ENCODE data around the gene CNOT3.
A peak's percentile ranks its signal among the peaks of the same experiment; 100 is the strongest.

The CNOT3 gene

GRCh38 chr19:54121259-54121658 lies 16.3 kb upstream of the CNOT3 start:
- DNase-seq (ENCODE audit: low read depth), result no peak

- no peak for DNase-seq (ENCODE audit: low read depth)
These were observed 13.9 kb upstream of the CNOT3 start for GRCh38 chr19:54123682-54124081.

DNA sequence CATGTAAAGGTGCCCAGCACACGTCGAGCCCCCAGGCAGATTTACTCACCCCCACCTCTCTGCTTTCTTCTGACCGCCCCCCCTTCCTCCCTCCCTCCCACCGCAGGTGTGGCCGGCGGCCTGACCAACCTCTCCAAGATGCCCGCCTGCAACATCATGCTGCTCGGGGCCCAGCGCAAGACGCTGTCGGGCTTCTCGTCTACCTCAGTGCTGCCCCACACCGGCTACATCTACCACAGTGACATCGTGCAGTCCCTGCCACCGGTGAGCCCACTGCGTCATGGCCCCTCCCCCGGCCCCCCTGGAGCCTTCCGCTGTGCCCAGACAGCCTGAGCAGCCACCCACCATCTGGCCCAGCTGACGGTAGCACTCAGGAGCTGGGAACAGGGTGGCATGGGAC lies 13.2 kb upstream of the CNOT3 start:
- DNase-seq (ENCODE audit: low read depth), result no peak

DNA sequence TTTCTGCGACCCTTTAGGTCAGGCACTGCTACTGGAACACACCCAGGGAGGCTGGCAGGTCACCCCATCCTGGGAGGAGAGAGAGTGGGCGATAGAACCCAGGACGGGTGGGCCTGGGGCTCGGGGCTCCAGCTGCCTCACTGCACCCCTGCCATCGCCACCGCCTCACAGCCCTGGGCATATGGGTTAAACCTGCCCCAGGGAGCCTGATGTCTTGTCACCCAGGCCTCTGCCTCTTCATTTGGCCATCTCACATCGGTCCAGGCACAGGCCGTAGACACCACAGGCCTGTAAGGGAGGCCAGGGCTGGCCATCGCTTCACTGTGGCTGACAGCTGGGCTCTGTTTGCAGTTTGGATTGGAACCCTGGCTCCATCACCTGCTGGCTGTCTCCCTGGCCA lies 11.8 kb upstream of the CNOT3 start:
- DNase-seq (ENCODE audit: low read depth), result no peak

- DNase-seq (ENCODE audit: low read depth), result no peak
These were observed 9.7 kb upstream of the CNOT3 start for GRCh38 chr19:54127688-54128440.

GRCh38 chr19:54128441-54128725 lies 9.2 kb upstream of the CNOT3 start:
- no peak for DNase-seq (ENCODE audit: low read depth)

DNA sequence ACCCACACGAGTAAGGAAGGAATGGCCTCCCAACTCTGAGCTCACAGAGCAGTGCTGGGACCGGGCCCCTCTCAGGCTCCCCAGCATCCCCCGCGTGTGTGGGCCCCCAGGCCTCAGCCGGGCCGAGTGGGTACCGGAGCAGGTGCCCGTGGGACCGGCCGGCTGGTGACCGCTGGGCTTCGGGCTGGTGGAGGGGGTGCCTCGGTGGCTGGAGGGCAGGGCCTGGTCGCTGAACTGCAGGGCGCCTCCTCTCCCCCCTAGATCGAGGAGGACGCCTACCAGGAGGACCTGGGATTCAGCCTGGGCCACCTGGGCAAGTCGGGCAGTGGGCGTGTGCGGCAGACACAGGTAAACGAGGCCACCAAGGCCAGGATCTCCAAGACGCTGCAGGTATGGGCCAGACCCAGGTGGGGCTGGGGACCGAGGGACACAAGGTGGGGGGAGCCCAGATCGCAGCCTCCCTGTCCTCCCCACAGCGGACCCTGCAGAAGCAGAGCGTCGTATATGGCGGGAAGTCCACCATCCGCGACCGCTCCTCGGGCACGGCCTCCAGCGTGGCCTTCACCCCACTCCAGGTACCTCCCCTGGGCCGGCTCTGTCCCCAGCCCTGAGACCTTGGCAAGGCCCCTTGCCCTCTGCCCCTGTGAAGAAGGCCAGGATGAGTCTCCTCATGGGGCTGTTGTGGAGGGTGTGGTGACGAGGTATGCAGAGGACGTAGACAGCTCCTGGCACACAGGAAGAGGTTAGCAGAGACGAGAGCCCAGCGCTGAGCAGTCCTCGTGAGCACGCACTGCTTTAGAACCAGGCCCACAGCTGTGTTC lies 8.6 kb upstream of the CNOT3 start:
- DNase-seq (ENCODE audit: low read depth), result no peak

DNA sequence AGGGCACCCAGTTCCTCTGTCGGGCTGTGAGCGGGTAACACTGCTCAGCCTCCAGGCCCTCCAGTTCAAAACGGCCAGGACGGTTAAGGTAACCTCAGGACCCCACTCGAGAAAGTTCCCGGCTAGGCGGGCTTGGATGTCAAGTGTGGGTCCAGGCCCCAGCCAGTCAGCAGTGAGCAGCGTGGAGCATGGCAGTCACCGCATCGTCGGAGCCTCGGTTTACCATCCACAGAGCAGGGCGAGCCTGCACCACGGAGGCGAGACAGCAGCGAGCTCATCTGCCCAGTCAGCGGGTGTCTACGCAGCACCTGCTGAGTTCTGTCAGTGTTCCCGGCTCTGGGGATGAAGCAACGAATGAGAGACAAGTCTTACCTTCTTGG lies 8.0 kb upstream of the CNOT3 start:
- no peak for DNase-seq (ENCODE audit: low read depth)

DNA sequence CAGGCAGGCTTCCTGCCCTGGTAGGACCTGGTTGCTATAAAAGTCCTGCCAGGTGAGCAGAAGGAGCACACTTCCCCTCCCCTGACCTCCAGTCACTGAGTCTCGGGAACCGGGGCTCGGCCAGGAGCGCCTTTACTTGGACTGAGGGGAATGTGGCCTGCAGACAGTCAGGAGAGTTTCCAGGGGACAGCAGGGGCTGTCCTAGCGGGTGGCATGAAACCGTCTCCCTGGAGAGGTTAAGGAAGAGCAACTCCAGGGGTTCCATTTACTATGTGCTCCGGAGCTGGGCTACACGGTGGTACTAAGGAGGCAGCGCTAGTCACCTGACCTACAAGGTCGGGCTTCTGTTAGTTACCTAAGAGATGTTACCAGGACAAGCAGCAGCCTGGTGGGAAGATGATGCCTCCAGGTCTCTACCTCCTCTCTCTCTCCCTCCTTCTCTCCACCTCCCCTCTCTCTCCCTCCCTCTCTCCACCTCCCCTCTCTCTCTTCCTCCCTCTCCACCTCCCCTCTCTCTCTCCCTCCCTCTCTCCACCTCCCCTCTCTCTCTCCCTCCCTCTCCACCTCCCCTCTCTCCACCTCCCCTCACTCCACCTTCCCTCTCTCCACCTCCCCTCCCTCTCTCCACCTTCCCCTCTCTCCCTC lies 4.1 kb upstream of the CNOT3 start:
- DNase-seq (ENCODE audit: low read depth), result no peak

- no peak for DNase-seq (ENCODE audit: low read depth)
These were observed 3.5 kb upstream of the CNOT3 start for GRCh38 chr19:54133957-54134590.

DNA sequence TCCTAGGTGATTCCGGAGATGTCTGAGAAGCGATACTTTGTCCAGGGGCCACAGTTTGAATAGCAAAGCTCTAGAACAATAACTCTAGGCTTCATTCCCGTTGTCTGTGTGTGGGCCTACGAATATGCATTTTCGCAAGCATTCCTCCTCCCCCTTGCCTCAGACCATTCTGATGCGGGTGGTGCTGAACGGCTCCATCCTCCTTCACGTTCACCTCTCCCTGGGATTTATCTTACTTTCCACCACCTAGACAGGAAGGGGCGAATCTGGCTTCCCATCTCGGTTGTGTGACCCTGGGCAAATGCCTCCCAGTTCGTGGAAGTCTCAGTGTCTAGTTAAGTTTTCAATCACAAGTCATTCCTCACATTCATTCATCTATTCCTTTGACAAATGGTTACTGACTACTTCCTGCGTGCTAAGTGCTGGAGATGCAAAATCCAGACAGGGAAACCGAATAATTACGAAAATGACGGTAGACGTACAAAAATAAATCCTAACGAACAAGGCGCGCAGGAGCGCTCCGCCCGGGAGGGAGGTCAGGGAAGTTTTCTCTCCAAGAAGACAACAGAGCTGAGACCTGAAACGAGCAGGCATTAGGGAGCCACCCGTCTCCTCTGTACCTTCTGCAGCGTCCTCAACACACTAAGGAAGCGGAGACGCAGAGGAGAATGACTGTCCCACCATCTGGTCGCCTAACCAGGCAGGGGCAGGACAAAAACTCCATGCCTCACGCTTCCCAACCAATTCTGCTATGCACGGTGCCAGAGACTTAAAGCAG lies 1.3 kb upstream of the CNOT3 start:
- no peak for DNase-seq (ENCODE audit: low read depth)

- peak; percentile 97 for DNase-seq (ENCODE audit: low read depth)
These were observed 481 bp upstream of the CNOT3 start for GRCh38 chr19:54136864-54137698.

- no peak for DNase-seq (ENCODE audit: low read depth)
These were observed 1.1 kb downstream of the CNOT3 start for GRCh38 chr19:54138489-54139256.

DNA sequence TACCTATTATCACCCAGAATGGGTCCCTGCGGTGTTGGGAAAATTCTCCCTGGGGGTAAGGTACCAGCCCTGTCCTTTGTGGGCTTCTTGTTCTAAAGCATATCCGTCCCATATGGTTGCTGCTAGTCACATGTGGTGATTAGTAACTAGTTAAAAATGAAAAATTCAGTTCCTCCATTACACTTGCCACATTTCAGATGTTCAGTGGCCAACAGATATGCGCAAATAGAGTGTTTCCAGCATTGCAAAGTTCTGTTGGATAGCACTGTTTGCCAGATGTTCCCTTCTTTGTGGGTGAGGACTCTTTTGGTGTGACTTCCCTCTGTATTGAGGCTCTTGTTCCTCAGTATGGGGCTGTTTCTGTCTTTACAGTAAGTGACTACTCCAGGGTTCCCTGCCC lies 3.8 kb downstream of the CNOT3 start:
- DNase-seq (ENCODE audit: low read depth), result no peak

DNA sequence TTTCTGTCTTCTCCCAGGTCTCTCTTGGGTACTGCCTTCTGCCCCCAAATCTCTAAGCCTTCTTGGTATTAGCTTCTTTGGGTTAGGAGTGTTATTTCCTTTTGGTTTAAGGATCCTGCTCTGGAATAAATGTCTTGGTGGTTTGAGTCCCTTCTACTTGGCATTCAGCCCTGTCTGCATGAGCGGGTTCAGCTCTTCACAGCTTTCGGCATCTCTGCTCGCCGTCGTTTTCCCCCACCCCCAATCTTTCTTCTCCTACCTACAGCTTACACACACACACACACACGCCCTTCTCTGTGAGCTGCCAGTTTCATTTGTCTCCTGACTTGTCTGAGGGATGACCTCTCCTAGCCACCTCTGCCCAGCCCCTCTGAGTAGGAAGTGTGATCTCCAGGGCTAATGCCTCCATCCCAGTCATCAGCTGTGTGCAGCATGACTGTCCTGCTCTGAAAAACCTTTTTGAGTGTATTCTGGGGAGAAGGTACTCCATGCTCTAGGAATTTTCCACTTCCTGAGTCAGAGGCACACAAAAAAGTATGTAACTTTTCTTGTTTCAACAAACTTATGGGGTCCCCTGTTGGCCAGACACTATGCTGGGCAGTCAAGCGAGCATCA lies 4.7 kb downstream of the CNOT3 start:
- no peak for DNase-seq (ENCODE audit: low read depth)

DNA sequence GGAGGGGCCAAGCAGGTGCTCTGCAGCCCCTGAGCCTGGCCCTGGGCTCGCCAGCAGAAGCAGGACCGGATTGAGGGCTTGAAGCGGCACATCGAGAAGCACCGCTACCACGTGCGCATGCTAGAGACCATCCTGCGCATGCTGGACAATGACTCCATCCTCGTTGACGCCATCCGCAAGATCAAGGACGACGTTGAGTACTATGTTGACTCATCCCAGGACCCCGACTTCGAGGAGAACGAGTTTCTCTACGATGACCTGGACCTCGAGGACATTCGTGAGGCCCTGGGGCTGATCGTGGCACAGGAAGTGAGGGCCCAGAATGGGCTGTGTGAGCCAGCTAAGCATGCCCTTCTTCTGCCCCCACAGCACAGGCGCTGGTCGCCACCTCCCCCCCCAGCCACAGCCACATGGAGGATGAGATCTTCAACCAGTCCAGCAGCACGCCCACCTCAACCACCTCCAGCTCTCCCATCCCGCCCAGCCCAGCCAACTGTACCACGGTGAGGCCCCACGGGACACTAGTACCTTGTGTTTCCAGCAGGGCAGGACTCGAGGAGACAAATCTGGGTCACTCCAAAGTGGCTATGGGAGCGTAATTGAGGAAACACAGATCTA lies 8.1 kb downstream of the CNOT3 start:
- DNase-seq (ENCODE audit: low read depth), result no peak

DNA sequence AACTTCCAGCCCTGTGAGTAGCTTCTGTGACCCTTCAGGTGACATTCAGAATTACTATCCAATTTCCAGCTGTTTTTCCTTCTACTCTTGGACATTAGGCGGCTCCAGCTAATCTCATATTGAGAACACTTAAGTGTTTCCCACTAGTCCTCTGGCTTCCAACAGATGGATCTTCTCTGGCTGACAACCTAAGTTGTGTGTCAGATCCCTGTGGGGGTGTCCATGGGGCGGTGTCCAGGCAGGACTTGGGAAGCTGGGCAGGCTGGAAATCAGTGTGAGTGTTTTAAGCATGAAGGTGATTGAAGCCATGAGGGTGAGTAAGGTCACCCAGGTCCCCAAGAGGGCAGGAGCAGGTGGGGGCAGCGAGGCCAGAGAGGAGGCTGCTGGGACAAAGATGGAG lies 10.1 kb downstream of the CNOT3 start:
- DNase-seq (ENCODE audit: low read depth), result no peak

- DNase-seq (ENCODE audit: low read depth), result no peak
These were observed 10.6 kb downstream of the CNOT3 start for GRCh38 chr19:54148158-54148557.

GRCh38 chr19:54149021-54149812 lies 11.7 kb downstream of the CNOT3 start:
- no peak for DNase-seq (ENCODE audit: low read depth)

Measured in stimulated activated CD8-positive, alpha-beta memory T cell treated with anti-CD3 and anti-CD28 coated beads, Interleukin-4, amount 100 ng/mL, for 24 hours (primary cell).